ENCODE results near the gene HECTD4.

DNA sequence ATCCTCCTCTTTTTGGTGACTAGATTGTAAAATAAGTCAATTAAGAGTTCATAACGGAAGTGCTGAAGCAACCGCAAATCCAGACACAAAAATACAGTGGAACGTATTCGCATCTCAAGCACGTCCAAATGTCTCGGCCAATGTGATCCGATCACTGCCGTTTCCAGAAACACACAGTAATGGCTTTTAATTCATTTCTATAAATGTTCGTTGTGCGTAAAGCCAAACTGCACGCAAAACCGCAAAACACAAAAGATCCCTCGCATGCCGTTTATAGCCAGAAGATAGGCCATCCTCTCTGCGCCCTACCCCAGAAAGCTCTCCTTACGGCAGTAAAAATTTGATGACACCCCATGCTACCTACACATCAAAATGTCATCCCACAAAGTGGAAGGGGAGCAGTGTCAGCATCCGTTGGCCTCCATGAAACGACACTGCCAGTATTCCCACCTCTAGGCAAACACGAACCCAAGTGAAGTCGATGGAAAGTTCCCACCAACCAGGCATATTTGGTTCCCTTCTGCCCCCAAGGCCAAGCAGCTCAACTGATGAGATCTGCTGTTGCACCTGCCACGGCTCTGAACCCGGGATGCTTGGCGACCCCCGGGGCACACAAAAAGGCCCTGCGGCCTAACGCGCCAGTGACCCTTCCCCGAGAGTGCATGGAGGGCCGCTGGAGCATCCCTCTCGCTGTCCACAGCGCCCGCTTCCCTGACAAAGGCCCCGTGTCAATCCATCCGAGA lies 1.4 kb downstream of the HECTD4 start:
- TF ChIP-seq CTCF (conservative IDR thresholded peaks at IDR 0.05; ENCODE audit: low read depth, low read length) (no peak), EZH2 (IDR thresholded peaks at IDR 0.05; ENCODE audit: low read length, unreplicated experiment) (no peak)

Measured in PC-3 (cell line).